Measurements from ENCODE around the gene COG6. TPM values are rescaled to one million over a fixed set of nuclear protein-coding genes. Genes with fewer than 3 reads are reported as not detected.

COG6 gene
- total RNA-seq, 1 donor from 2014 or later: 67.0 TPM

DNA sequence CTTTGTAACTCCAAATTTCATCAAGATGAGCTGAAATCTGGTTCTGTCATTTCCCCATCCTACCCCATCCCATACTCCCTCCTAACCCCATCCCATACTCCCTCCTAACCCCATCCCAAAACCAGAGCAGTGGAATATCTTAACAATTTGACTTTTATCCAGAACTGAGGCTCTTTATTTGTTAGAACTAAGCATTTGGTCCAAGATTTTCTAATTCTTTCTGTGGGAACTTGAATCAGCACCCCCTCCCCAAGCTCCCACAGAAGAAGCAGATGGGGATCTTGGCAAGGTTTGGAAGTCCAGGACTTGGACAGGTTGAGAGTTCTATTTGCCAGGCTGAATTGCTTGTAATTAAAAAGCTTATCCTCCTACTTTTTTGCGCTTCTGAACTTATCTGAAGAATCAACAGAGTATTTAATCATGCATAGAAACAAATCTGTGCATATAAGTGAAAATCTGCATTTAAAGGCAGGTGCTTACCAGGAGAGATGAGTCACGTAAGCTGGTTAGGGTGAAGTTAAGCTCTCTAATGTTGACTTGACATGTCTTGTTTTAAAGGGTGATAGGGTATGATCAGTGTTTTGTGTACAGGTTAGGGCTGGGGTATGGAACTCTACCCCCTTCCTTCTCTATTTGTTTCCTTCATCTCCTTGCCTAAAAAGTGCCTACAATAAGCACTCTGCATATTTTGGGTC is 111.1 kb downstream of the COG6 start:
- H3K4me3 Mint-ChIP-seq (ENCODE audit: unreplicated experiment): no peak overlapping the region
- no peak for FAIRE-seq

DNA sequence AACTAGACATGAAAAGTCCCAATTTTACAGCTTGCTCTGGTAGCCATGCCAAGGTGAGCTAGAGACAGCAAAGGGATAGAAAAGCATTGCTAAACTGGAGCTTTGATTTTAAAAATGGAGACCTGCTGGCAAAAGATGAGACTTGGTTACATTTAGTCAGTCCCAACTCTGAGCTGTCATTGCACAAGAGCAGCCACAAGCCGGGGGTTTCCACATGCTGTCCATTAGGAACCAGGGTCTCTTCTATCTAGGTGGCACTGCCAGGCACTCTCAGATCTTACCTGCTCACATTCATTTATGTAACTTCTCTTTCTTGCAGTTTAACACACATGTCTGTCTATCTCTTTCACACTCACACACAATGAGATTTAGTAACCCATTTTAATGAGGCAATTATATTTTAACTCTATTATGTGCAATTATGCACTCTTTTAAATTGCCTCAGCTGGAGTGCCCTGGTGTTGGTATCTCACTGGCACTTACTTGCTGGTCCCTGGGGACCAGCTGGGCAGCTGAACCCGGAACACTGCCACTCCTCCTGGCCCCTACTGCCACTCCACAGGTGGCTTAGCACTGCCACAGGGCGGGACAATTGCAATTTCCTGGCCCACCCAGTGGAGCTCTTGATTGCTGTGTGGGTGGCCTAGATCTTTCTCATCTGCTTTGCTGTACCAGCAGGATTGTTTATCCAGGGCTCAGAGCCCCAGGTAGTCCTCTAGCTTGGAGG is 112.5 kb downstream of the COG6 start:
- Histone ChIP-seq H3K36me3 (ENCODE audit: insufficient read depth, low read length) (no peaks in the 10 kb centered on the region), H3K79me2 (ENCODE audit: insufficient read depth, low read length) (no peaks in the 10 kb centered on the region), H3K27ac (ENCODE audit: low read depth, low read length) (no peak overlapping the region), H2AFZ (ENCODE audit: low read depth, low read length) (no peak overlapping the region), H3K4me1 (ENCODE audit: insufficient read depth, low read length) (peaks cover 4% of the 10 kb centered on the region), H3K4me3 (ENCODE audit: insufficient read depth, low read depth, low read length) (no peak overlapping the region), H3K9ac (ENCODE audit: low read length) (no peak overlapping the region), H3K4me2 (ENCODE audit: low read length) (peak overlapping the region; percentile 8), H3K27me3 (ENCODE audit: insufficient read depth, low read length) (no peaks in the 10 kb centered on the region), H4K20me1 (ENCODE audit: insufficient read depth, low read length) (no peaks in the 10 kb centered on the region), H3K9me3 (ENCODE audit: insufficient read depth, low read depth, low read length) (no peaks in the 10 kb centered on the region)
- peaks cover 8% of the 10 kb centered on the region for H3K36me3 Mint-ChIP-seq (ENCODE audit: low read depth, unreplicated experiment)
- H3K27ac Mint-ChIP-seq (ENCODE audit: unreplicated experiment): no peak overlapping the region
- peaks cover 4% of the 10 kb centered on the region for H3K4me1 Mint-ChIP-seq (ENCODE audit: low read depth, unreplicated experiment)
- no peak for TF ChIP-seq EZH2 (IDR thresholded peaks at IDR 0.05; ENCODE audit: insufficient read depth, low read length)
- TF ChIP-seq, protein P1, sequence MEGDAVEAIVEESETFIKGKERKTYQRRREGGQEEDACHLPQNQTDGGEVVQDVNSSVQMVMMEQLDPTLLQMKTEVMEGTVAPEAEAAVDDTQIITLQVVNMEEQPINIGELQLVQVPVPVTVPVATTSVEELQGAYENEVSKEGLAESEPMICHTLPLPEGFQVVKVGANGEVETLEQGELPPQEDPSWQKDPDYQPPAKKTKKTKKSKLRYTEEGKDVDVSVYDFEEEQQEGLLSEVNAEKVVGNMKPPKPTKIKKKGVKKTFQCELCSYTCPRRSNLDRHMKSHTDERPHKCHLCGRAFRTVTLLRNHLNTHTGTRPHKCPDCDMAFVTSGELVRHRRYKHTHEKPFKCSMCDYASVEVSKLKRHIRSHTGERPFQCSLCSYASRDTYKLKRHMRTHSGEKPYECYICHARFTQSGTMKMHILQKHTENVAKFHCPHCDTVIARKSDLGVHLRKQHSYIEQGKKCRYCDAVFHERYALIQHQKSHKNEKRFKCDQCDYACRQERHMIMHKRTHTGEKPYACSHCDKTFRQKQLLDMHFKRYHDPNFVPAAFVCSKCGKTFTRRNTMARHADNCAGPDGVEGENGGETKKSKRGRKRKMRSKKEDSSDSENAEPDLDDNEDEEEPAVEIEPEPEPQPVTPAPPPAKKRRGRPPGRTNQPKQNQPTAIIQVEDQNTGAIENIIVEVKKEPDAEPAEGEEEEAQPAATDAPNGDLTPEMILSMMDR (IDR thresholded peaks at IDR 0.05; ENCODE audit: insufficient read depth, low read depth, low read length): no peak
- FAIRE-seq (no peak), DNase-seq (ENCODE audit: low read depth) (no peak)
- no peak overlapping the region for H3K4me3 Mint-ChIP-seq (ENCODE audit: unreplicated experiment)
- peaks cover 2% of the 10 kb centered on the region for H3K9me3 Mint-ChIP-seq (ENCODE audit: unreplicated experiment)
- no peaks in the 10 kb centered on the region for H3K27me3 Mint-ChIP-seq (ENCODE audit: low read depth, unreplicated experiment)

More for the DNA sequence above, 111.1 kb downstream of the COG6 start:
- H3K27me3 Mint-ChIP-seq (ENCODE audit: low read depth, unreplicated experiment): no peaks in the 10 kb centered on the region
- Histone ChIP-seq H3K4me1 (ENCODE audit: insufficient read depth, low read length) (peaks cover 4% of the 10 kb centered on the region), H2AFZ (ENCODE audit: low read depth, low read length) (no peak overlapping the region), H3K4me3 (ENCODE audit: insufficient read depth, low read depth, low read length) (no peak overlapping the region), H3K79me2 (ENCODE audit: insufficient read depth, low read length) (no peaks in the 10 kb centered on the region), H3K27ac (ENCODE audit: low read depth, low read length) (no peak overlapping the region), H3K27me3 (ENCODE audit: insufficient read depth, low read length) (no peaks in the 10 kb centered on the region), H3K9ac (ENCODE audit: low read length) (no peak overlapping the region), H3K36me3 (ENCODE audit: insufficient read depth, low read length) (no peaks in the 10 kb centered on the region), H3K4me2 (ENCODE audit: low read length) (no peak overlapping the region), H3K9me3 (ENCODE audit: insufficient read depth, low read depth, low read length) (no peaks in the 10 kb centered on the region), H4K20me1 (ENCODE audit: insufficient read depth, low read length) (no peaks in the 10 kb centered on the region)
- H3K9me3 Mint-ChIP-seq (ENCODE audit: unreplicated experiment): peaks cover 2% of the 10 kb centered on the region
- no peak for TF ChIP-seq EZH2 (IDR thresholded peaks at IDR 0.05; ENCODE audit: insufficient read depth, low read length)
- TF ChIP-seq, protein P1 (IDR thresholded peaks at IDR 0.05; ENCODE audit: insufficient read depth, low read depth, low read length): no peak
- peaks cover 4% of the 10 kb centered on the region for H3K4me1 Mint-ChIP-seq (ENCODE audit: low read depth, unreplicated experiment)
- no peak for DNase-seq (ENCODE audit: low read depth)
- H3K27ac Mint-ChIP-seq (ENCODE audit: unreplicated experiment): no peak overlapping the region
- H3K36me3 Mint-ChIP-seq (ENCODE audit: low read depth, unreplicated experiment): peaks cover 3% of the 10 kb centered on the region

DNA sequence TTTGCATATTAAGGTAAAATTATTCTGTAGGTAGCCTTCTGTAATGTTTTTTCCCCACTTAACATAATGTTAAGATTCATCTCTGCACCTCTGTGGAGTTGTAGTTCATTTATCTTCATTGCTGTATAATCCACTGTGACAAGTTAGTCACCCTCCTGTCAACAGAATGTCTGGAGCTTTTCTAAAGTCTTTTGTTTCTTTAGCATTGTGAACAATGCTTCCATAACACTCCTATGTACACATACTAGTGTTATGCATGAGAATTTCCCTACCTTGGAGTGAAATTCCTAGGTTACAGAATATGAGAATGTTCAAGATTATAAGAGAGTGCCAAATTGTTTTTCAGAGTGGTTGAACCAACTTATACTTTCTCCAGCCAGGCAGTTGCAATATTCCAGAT is 113.5 kb downstream of the COG6 start:
- peaks cover 2% of the 10 kb centered on the region for H3K9me3 Mint-ChIP-seq (ENCODE audit: unreplicated experiment)
- no peaks in the 10 kb centered on the region for H4K20me1 ChIP-seq (ENCODE audit: insufficient read depth, low read length)

More for the DNA sequence above, 113.5 kb downstream of the COG6 start:
- peaks cover 6% of the 10 kb centered on the region for H3K4me1 ChIP-seq (ENCODE audit: insufficient read depth, low read length)
- H3K79me2 ChIP-seq (ENCODE audit: insufficient read depth, low read length): no peaks in the 10 kb centered on the region
- Mint-ChIP-seq H3K4me3 (ENCODE audit: unreplicated experiment) (no peak overlapping the region), H3K27me3 (ENCODE audit: low read depth, unreplicated experiment) (no peaks in the 10 kb centered on the region), H3K4me1 (ENCODE audit: low read depth, unreplicated experiment) (peaks cover 13% of the 10 kb centered on the region), H3K36me3 (ENCODE audit: low read depth, unreplicated experiment) (peaks cover 10% of the 10 kb centered on the region), H3K27ac (ENCODE audit: unreplicated experiment) (no peak overlapping the region)
- no peaks in the 10 kb centered on the region for H3K27me3 ChIP-seq (ENCODE audit: insufficient read depth, low read length)
- no peak overlapping the region for H2AFZ ChIP-seq (ENCODE audit: low read depth, low read length)
- H3K36me3 ChIP-seq (ENCODE audit: insufficient read depth, low read length): no peaks in the 10 kb centered on the region
- no peak overlapping the region for H3K4me2 ChIP-seq (ENCODE audit: low read length)
- H3K9me3 ChIP-seq (ENCODE audit: insufficient read depth, low read depth, low read length): no peaks in the 10 kb centered on the region
- H3K4me3 ChIP-seq (ENCODE audit: insufficient read depth, low read depth, low read length): no peak overlapping the region
- DNase-seq (ENCODE audit: low read depth) (no peak), FAIRE-seq (peak; percentile 13)
- no peak overlapping the region for H3K27ac ChIP-seq (ENCODE audit: low read depth, low read length)
- H3K9ac ChIP-seq (ENCODE audit: low read length): no peak overlapping the region
- TF ChIP-seq EZH2 (IDR thresholded peaks at IDR 0.05; ENCODE audit: insufficient read depth, low read length): no peak
- TF ChIP-seq, protein P1 (IDR thresholded peaks at IDR 0.05; ENCODE audit: insufficient read depth, low read depth, low read length): no peak

Measured in astrocyte (in vitro differentiated cells and primary cell).